CD14-positive monocyte (primary cell): Measurements from ENCODE around the gene NOD2. TPM values are rescaled to one million over a fixed set of nuclear protein-coding genes. Genes with fewer than 3 reads are reported as not detected.

ENCODE experiments used
- DNase-seq, 3 donors: peaks; one replicate each; pipeline ENCODE4 v3.0.0-alpha.2; 2011 to 2022
- H2AFZ ChIP-seq: 2 replicates; pipeline ENCODE4 v1.6.0; 2012; ENCODE audit warnings: mild to moderate bottlenecking, low read depth, low read length, inconsistent platforms; ENCODE audit not compliant: insufficient read depth, poor library complexity, severe bottlenecking
- H3K27ac ChIP-seq, 2 donors: 1 replicate in 1 of 2; 2 replicates in 1 of 2; pipeline ENCODE4 v1.5.1; 2012 to 2013; ENCODE audit warnings: low read length in 2 of 2, control low read depth in 1 of 2, inconsistent platforms in 1 of 2, low read depth in 1 of 2, mild to moderate bottlenecking in 1 of 2
- H3K27me3 ChIP-seq, 2 donors: one replicate each; pipeline versions ENCODE4 v1.6.0 to v1.6.1; 2011 to 2013; ENCODE audit warnings: low read length in 2 of 2; ENCODE audit not compliant: control insufficient read depth in 2 of 2, insufficient read depth in 2 of 2
- H3K36me3 ChIP-seq, 2 donors: replicated peaks in 1 of 2; 1 replicate in 1 of 2; 2 replicates in 1 of 2; pipeline versions ENCODE4 v1.5.1 to v1.6.1; 2012 to 2013; ENCODE audit warnings: low read length in 2 of 2, control low read depth in 1 of 2, inconsistent platforms in 1 of 2, mild to moderate bottlenecking in 1 of 2; ENCODE audit not compliant: insufficient read depth in 2 of 2, control insufficient read depth in 1 of 2
- H3K4me1 ChIP-seq, 2 donors: 1 replicate in 1 of 2; 2 replicates in 1 of 2; pipeline versions ENCODE4 v1.5.1 to v1.6.1; 2012 to 2013; ENCODE audit warnings: low read length in 2 of 2, control low read depth in 1 of 2, inconsistent platforms in 1 of 2, mild to moderate bottlenecking in 1 of 2, moderate library complexity in 1 of 2; ENCODE audit not compliant: insufficient read depth in 2 of 2, control insufficient read depth in 1 of 2
- H3K4me2 ChIP-seq: replicated peaks from 2 replicates; pipeline ENCODE3; 2012; ENCODE audit warnings: low read length, moderate library complexity, mild to moderate bottlenecking; ENCODE audit not compliant: poor library complexity, severe bottlenecking; ENCODE audit errors: extremely low read depth
- H3K4me3 ChIP-seq, 3 experiments: fragments of 200-600 bp in 1 of 3; sonication (generic) in 1 of 3; replicated peaks in 1 of 3; 1 replicate in 2 of 3; 2 replicates in 1 of 3; pipeline ENCODE4 v1.5.1; 2011 to 2013; ENCODE audit warnings: low read length in 3 of 3, mild to moderate bottlenecking in 3 of 3, control low read depth in 2 of 3, low read depth in 2 of 3, inconsistent platforms in 1 of 3, moderate library complexity in 1 of 3
- H3K79me2 ChIP-seq: 2 replicates; pipeline ENCODE4 v1.6.0; 2012; ENCODE audit warnings: mild to moderate bottlenecking, control low read depth, inconsistent platforms, low read length, moderate library complexity; ENCODE audit not compliant: insufficient read depth
- H3K9ac ChIP-seq: 2 replicates; pipeline ENCODE4 v1.6.0; 2017; ENCODE audit warnings: low read length, mild to moderate bottlenecking; ENCODE audit not compliant: insufficient read depth, poor library complexity, severe bottlenecking
- H3K9me3 ChIP-seq, 2 donors: replicated peaks in 1 of 2; 1 replicate in 1 of 2; 2 replicates in 1 of 2; pipeline versions ENCODE4 v1.5.1 to v1.6.1; 2012 to 2013; ENCODE audit warnings: low read length in 2 of 2, control low read depth in 1 of 2; ENCODE audit not compliant: control insufficient read depth in 1 of 2, insufficient read depth in 1 of 2
- H4K20me1 ChIP-seq: 2 replicates; pipeline ENCODE4 v1.6.0; 2012; ENCODE audit warnings: mild to moderate bottlenecking, low read length, control low read depth, moderate library complexity; ENCODE audit not compliant: insufficient read depth
- H3K27ac Mint-ChIP-seq, 7 donors: one replicate each; pipeline ENCODE4 v1.8.0; 2020; ENCODE audit warnings: mild to moderate bottlenecking in 7 of 7, mixed read lengths in 7 of 7, moderate library complexity in 6 of 7, inconsistent platforms in 2 of 7
- H3K27me3 Mint-ChIP-seq, 3 donors: one replicate each; pipeline ENCODE4 v1.8.0; 2021 to 2022; ENCODE audit warnings: low read depth in 3 of 3, mild to moderate bottlenecking in 3 of 3, mixed read lengths in 3 of 3, moderate library complexity in 3 of 3, inconsistent platforms in 1 of 3
- H3K36me3 Mint-ChIP-seq, 2 donors: one replicate each; pipeline ENCODE4 v1.8.0; 2020; ENCODE audit warnings: mixed read lengths in 2 of 2, inconsistent platforms in 1 of 2, mild to moderate bottlenecking in 1 of 2
- H3K4me1 Mint-ChIP-seq: one replicate; pipeline ENCODE4 v1.8.0; 2020; ENCODE audit warnings: mild to moderate bottlenecking, mixed read lengths
- H3K4me3 Mint-ChIP-seq, 2 donors: one replicate each; pipeline ENCODE4 v1.8.0; 2020; ENCODE audit warnings: mild to moderate bottlenecking in 2 of 2, mixed read lengths in 2 of 2, moderate library complexity in 1 of 2
- H3K9me3 Mint-ChIP-seq, 7 donors: one replicate each; pipeline ENCODE4 v1.8.0; 2020 to 2022; ENCODE audit warnings: mixed read lengths in 7 of 7, mild to moderate bottlenecking in 6 of 7, moderate library complexity in 6 of 7, inconsistent platforms in 2 of 7
- WGBS: methylation state at CpG from one replicate; pipeline ENCODE4 v1.1.5; 2013; ENCODE audit warnings: missing lambda C conversion rate; ENCODE audit not compliant: insufficient coverage; 5-methylcytosine and 5-hydroxymethylcytosine counted together
- intact Hi-C, 2 donors: fragments of 100-400 bp; cut with micrococcal nuclease; formaldehyde crosslinking; loops; one replicate each; pipeline versions ENCODE4 v1.15.0 to v1.15.1; 2023
- polyA plus RNA-seq, 3 donors: library from polyadenylated mRNA; depleted of rRNA in 1 of 3; unstranded in 2 of 3; stranded (reverse) in 1 of 3; fragments of 300-500 nt in 2 of 3; fragments of >200 nt in 1 of 3; fragmentation: Illumina TruSeq in 2 of 3; gene quantifications; 1 replicate in 2 of 3; 2 replicates in 1 of 3; pipeline ENCODE4 v1.2.3, GENCODE V29; 2012 to 2021
- TF ChIP-seq, protein P1 (sequence below): fragments of 200-600 bp; IDR thresholded peaks from one replicate; pipeline ENCODE4 v1.8.0; 2022; ENCODE audit warnings: antibody characterized with exemption, mild to moderate bottlenecking

NOD2 gene
- polyA plus RNA-seq, 3 donors, result 18.5 to 83.3 (median 29.7) TPM

DNA sequence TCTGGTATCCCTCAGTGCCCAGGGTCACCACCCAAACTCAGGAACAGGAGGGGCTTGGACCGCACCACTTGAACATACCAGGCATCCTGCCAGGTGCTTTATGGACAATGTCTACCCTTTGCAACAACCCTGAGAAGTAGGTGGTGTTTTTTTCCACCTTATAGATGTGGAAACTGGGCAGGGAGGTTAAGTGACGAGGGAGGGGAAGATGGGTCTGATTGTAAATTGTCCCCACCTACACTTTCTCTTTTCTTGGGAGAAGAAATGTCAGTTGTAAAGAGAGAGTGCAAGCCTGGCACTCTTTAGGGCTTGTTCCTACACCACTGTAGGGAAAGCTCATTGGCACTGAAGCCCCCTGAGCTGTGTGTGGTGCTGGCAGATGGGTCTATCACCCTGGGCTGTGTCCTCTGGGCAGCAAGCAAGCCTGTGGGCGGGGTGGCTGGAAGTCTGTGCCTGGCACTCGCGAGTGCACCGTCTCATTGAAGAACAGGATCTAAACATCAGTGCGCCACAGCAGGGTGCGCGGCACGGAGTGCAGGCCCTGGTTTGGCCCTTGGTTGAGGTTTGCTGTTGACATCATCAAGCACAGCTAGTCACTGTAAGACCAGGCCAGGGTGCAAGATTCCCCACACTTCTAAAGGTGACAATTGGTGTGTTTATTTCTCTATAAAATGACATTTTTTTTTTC is 15.1 kb downstream of the NOD2 start:
- intact Hi-C loops, result no loop called here
- Histone ChIP-seq H3K27me3 (no peaks in the 10 kb centered on the region), H3K27ac (peak overlapping the region; percentile 77 to 92), H3K4me3 (peak overlapping the region in 1 of 3 experiments; percentile 50), H3K36me3 (peaks cover 67 to 93% of the 10 kb centered on the region in 2 donors), H3K9me3 (peaks cover 9 to 10% of the 10 kb centered on the region in 2 donors), H2AFZ (no peak overlapping the region), H4K20me1 (peaks cover 77% of the 10 kb centered on the region), H3K4me1 (peaks cover 72 to 85% of the 10 kb centered on the region in 2 donors), H3K79me2 (peaks cover 96% of the 10 kb centered on the region), H3K9ac (peak overlapping the region; percentile 53), H3K4me2 (peak overlapping the region; percentile 47)
- 20% methylated on average over 8 of the region's 10 CpGs for WGBS
- TF ChIP-seq, protein P1, sequence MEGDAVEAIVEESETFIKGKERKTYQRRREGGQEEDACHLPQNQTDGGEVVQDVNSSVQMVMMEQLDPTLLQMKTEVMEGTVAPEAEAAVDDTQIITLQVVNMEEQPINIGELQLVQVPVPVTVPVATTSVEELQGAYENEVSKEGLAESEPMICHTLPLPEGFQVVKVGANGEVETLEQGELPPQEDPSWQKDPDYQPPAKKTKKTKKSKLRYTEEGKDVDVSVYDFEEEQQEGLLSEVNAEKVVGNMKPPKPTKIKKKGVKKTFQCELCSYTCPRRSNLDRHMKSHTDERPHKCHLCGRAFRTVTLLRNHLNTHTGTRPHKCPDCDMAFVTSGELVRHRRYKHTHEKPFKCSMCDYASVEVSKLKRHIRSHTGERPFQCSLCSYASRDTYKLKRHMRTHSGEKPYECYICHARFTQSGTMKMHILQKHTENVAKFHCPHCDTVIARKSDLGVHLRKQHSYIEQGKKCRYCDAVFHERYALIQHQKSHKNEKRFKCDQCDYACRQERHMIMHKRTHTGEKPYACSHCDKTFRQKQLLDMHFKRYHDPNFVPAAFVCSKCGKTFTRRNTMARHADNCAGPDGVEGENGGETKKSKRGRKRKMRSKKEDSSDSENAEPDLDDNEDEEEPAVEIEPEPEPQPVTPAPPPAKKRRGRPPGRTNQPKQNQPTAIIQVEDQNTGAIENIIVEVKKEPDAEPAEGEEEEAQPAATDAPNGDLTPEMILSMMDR, result no peak
- peaks cover 82% of the 10 kb centered on the region for H3K4me1 Mint-ChIP-seq
- H3K9me3 Mint-ChIP-seq, result peaks cover 12 to 16% (median 14%) of the 10 kb centered on the region in 7 donors
- DNase-seq, result peak; percentile 56 to 65 (median 57)
- H3K27me3 Mint-ChIP-seq, result peaks cover 0 to 3% (median 0%) of the 10 kb centered on the region in 3 donors
- peak overlapping the region; percentile 45 to 59 for H3K4me3 Mint-ChIP-seq
- peaks cover 77 to 97% of the 10 kb centered on the region in 2 donors for H3K36me3 Mint-ChIP-seq
- H3K27ac Mint-ChIP-seq, result peak overlapping the region; percentile 91 to 97 (median 94)

DNA sequence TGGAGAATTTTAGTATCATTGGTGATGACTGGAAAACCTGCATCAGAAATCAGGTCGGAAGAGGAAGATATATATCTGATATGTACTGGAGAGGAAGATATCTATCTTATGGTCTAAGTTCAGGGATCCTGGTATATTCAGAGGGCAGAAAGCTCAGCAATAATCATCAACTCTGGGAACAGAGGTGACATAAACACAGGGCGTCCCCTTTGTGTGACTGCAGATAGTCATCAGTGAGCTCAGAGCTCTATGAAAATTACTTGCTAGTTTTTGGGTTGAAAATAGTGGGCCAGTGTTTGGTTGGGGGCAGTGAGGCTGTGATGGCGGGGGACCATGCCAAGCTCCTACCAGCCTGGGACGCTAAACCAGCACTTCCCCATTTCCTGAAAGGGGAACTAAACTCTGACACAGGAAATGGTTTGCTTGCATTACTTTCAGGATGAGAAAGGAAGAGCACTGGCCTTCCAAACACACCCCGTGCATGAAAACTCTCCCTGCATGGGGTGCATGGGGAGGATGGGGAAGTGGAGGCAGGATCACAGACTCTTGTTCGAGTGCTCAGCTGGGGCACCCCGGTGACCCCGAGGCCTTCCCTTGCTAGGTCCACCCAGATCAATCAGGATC is 15.8 kb downstream of the NOD2 start:
- H3K4me3 ChIP-seq, result peak overlapping the region in 1 of 3 experiments; percentile 50
- Mint-ChIP-seq H3K27ac (peak overlapping the region; percentile 91 to 97 (median 94)), H3K27me3 (peaks cover 0 to 3% (median 0%) of the 10 kb centered on the region in 3 donors), H3K4me3 (peak overlapping the region; percentile 45 to 59), H3K4me1 (peaks cover 89% of the 10 kb centered on the region), H3K9me3 (peaks cover 5 to 9% (median 7%) of the 10 kb centered on the region in 7 donors), H3K36me3 (peaks cover 75 to 95% of the 10 kb centered on the region in 2 donors)
- peak overlapping the region; percentile 47 for H3K4me2 ChIP-seq
- peaks cover 79% of the 10 kb centered on the region for H4K20me1 ChIP-seq
- peak overlapping the region; percentile 53 for H3K9ac ChIP-seq
- WGBS, result 0% methylated on average over 1 of the region's 8 CpGs
- H3K9me3 ChIP-seq, result peaks cover 3 to 4% of the 10 kb centered on the region in 2 donors
- intact Hi-C loops, result no loop called here
- TF ChIP-seq, protein P1, result no peak
- no peak overlapping the region for H2AFZ ChIP-seq
- no peaks in the 10 kb centered on the region for H3K27me3 ChIP-seq
- peaks cover 65 to 93% of the 10 kb centered on the region in 2 donors for H3K36me3 ChIP-seq
- H3K4me1 ChIP-seq, result peaks cover 78 to 91% of the 10 kb centered on the region in 2 donors
- H3K79me2 ChIP-seq, result peaks cover 96% of the 10 kb centered on the region
- DNase-seq, result peak; percentile 84 to 92 (median 90)
- H3K27ac ChIP-seq, result peak overlapping the region; percentile 77 to 92
